HG02763 (cell line): Measurements from ENCODE around the gene SERPINA4.

Experiments
- ATAC-seq: cut with Tn5 transposase; IDR thresholded peaks from one replicate; pipeline ENCODE4 v1.9.1; 2021; ENCODE audit warnings: mild to moderate bottlenecking, moderate library complexity; ENCODE audit not compliant: unreplicated experiment

The SERPINA4 gene

GRCh38 chr14:94542111-94542810, 19.0 kb upstream of the SERPINA4 start:
- ATAC-seq: no peak

- no peak for ATAC-seq
Measured at GRCh38 chr14:94542811-94543440, 18.3 kb upstream of the SERPINA4 start.

GRCh38 chr14:94543449-94544124, 17.7 kb upstream of the SERPINA4 start:
- ATAC-seq: no peak

GRCh38 chr14:94544726-94545125, 16.5 kb upstream of the SERPINA4 start:
- no peak for ATAC-seq

DNA sequence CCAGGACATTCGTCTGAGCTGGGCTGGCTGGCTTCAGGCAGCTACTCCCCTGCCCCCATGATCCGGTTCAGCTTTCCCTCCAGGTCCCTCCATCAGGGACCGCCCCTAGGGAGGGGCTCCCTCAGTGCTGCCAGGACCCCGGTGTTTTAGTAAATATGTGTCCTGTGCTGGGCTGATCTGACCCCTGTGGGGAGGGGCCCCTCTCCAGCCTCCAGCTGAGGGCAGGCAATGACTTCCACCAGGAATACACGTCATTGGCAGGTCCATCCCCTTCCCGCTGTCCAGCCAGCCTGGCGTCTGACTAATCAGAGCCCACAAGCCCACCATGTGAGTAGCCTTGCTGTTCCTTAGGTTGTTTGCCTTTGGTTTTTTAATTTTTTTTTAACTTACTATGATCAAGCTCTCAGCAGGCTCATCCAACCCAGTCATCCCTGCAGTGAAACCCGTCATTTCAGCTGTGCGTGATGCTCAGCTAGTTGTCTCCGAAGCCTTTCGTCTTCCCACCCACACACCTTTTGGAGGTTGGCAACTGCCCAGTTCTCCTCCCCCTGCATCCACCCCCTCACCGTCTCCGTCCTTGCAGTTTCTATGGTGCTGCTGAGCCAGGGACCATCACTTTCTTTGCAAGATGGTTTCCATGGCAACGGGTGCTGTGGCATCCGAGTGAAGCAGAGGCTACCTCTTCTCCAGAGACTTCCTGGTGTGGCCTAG, 16.0 kb upstream of the SERPINA4 start:
- no peak for ATAC-seq

GRCh38 chr14:94547151-94547680, 14.0 kb upstream of the SERPINA4 start:
- ATAC-seq: no peak

DNA sequence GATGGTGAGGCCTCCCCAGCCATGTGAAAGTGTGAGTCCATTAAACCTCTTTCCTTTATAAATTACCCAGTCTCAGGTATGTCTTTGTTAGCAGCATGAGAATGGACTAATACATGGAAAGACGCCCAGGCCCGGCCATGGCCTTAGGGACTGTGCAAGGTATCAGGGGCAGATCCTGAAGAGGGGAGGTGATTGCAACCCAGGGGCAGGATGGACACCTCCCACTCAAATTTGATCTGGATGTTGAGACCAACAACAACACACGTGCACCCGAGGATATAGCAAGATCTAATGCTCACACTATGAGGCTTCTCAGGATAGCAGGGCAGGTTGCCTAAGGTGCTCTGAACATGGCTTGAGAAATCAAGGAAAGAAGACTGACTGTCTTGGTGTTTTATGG, 13.5 kb upstream of the SERPINA4 start:
- ATAC-seq: no peak

GRCh38 chr14:94548131-94548998, 12.9 kb upstream of the SERPINA4 start:
- ATAC-seq: no peak

DNA sequence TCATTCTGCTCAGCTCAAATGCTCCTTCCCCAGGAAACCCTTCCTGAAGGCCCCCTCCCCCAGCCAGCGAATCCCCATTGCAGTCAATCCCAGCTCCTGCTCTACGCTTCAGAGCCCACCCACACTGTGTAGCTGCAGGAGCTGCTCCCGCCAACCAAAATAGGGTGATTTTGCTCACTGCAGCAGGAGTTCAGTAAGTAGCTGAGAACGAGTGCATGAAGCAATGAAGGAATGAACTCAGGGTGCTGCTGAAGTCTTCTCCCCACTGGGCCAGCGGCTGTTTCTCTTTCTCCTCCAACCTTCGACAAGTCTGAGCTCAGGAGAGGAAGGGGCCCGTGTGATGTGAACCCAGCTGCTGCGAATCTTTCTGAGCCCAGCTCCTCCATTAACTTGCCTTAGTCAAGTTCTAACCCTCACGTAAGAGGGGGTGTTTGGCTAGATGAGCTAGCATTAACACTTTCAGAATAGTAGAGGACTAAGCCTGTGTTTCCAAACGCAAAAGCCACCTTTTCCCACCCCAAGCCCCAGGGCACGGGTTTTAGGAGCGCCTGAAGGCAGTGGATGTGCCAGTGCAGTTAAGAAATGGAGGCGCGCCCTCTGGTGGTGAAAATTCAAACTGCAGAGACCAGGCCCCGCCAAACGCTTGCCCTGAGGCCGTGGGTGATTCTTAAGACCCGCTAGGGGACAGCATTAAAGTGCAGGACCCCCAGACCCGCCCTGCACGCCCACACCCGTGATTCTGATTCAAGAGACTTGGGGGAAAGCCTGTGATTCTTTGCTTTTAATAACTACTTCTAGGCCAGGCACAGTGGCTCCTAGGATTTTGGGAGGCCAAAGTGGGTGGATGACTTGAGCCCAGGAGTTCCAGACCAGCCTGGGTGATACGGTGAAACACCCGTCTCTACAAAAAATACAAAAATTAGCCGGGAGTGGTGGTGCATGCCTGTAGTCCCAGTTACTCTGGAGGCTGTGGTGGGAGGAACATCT, 11.9 kb upstream of the SERPINA4 start:
- no peak for ATAC-seq

DNA sequence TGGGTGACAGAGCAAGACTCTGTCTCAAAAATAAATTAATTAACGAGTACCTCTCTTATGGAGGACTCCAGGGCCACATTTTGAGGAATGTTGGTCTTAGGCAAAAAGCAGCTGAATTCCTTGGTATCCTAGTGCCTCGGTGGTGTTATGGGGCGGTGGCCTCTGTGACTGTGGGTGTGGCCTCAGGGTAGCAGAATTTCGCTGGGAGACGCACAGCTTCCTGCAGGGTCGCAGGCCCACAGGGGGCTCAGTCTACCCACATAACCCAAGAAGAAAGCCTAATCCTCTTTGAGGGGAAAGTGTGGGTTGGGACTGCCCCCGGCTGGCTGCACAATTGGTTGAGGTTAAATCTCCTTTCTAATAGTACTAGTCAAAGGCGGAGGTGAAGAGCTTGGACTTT, 11.2 kb upstream of the SERPINA4 start:
- no peak for ATAC-seq

DNA sequence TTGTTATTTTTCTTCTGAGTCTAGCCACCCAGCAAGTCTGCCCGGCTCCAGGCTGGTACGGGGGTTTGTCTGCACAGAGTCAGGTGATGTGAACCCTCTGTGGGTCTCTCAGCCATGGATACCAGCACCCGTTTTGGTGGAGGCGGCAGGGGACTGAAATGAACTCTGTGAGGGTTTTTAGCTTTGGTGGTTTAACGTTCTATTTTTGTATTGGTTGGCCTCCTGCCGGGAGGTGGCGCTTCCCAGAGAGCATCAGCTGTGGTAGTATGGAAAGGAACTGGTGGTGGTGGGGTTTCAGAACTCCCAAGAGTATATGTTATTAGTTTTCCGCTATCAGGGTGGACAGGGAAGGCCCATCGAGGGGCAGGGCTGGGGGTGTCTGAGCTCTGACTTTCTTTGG, 5.3 kb upstream of the SERPINA4 start:
- ATAC-seq: no peak

- no peak for ATAC-seq
Measured at GRCh38 chr14:94557327-94557726, 3.9 kb upstream of the SERPINA4 start.

DNA sequence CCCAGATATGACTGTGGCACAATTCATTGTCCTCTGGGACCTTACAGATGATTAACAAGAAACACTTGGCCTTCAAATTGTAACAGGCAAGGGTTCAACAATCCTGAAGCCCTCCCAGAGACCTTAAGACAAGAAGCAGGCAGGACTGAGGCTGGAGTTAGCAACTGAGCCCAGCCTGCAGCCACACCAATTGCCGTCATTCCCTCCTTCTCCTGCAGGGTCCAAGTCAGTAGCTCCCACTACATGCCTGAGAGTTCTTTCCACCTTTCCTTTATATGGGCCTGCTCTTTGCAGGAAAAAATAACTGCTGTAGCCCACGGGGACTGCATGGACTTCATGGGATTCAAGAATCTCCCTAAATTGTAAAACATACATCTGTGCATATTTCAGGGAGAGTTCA, 2.4 kb upstream of the SERPINA4 start:
- ATAC-seq: no peak

- ATAC-seq: no peak
Measured at GRCh38 chr14:94559638-94560290, 1.5 kb upstream of the SERPINA4 start.

- ATAC-seq: no peak
Measured at GRCh38 chr14:94560291-94560665, 964 bp upstream of the SERPINA4 start.

DNA sequence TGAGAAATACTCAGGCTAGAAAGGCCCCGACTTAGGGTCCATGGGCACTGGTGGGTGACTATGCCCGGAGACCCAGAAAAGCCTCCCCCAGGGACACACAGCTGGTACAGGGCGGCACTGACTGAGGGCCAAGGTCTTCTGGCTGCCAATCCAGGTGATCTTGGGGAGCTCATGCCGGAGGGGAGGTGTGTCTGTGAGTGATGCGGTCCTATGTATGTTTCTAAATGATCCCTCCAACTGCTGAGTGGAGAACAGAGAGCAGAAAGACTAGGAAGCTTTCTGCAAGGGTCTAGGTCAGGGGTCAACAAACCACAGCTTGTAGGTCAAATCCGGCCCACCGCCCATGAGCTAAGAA, 391 bp downstream of the SERPINA4 start:
- ATAC-seq: no peak

- no peak for ATAC-seq
Measured at GRCh38 chr14:94562022-94562421, 780 bp downstream of the SERPINA4 start.

DNA sequence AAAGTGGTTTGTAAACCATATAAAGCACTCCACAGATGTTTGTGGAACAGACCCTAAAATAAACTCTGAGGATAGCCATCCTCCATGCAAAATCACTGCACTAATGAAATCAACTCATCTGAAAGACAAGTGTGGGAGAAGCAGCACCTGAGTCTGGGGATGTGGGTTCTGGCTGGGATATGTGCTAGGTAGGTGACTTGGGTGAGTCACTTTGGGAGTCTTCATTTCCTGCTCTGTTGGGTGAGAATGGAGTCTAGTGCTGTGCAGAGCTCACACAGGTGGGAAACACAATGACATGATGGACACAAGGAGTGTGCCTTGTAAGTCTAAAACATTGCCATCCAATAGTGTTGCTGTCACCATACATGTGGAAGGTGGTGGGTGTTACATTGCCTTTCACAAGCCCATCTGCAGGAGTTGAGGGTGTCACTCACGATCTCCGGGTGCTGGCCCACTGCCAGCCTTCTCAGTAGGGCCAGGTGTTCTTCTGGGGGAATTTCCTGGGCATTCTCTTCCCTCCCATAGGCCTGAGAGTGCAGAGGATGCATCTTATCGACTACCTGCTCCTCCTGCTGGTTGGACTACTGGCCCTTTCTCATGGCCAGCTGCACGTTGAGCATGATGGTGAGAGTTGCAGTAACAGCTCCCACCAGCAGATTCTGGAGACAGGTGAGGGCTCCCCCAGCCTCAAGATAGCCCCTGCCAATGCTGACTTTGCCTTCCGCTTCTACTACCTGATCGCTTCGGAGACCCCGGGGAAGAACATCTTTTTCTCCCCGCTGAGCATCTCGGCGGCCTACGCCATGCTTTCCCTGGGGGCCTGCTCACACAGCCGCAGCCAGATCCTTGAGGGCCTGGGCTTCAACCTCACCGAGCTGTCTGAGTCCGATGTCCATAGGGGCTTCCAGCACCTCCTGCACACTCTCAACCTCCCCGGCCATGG, 2.0 kb downstream of the SERPINA4 start:
- ATAC-seq: no peak
